HG03354 (cell line): ENCODE measurements around the gene HPCAL1.
A peak's percentile ranks its signal among the peaks of the same experiment; 100 is the strongest.

Source experiments
- ATAC-seq: cut with Tn5 transposase; IDR thresholded peaks from one replicate; pipeline ENCODE4 v1.9.1; 2021; ENCODE audit warnings: mild to moderate bottlenecking; ENCODE audit not compliant: unreplicated experiment, poor library complexity, severe bottlenecking

Gene HPCAL1

GRCh38 chr2:10300328-10300920 is 2.3 kb upstream of the HPCAL1 start:
- no peak for ATAC-seq

GRCh38 chr2:10300997-10301940 is 1.4 kb upstream of the HPCAL1 start:
- ATAC-seq, result no peak

- no peak for ATAC-seq
Measured at GRCh38 chr2:10301941-10302478, 694 bp upstream of the HPCAL1 start.

GRCh38 chr2:10303181-10303693 is 533 bp downstream of the HPCAL1 start:
- ATAC-seq, result peak; percentile 17

GRCh38 chr2:10303694-10304378 is 1.1 kb downstream of the HPCAL1 start:
- peak; percentile 34 for ATAC-seq

GRCh38 chr2:10304458-10305253 is 2.0 kb downstream of the HPCAL1 start:
- ATAC-seq, result no peak

- no peak for ATAC-seq
Measured at GRCh38 chr2:10305254-10305635, 2.5 kb downstream of the HPCAL1 start.

GRCh38 chr2:10305715-10306114 is 3.0 kb downstream of the HPCAL1 start:
- no peak for ATAC-seq

GRCh38 chr2:10306901-10307463 is 4.3 kb downstream of the HPCAL1 start:
- ATAC-seq, result no peak

GRCh38 chr2:10307561-10308156 is 5.0 kb downstream of the HPCAL1 start:
- ATAC-seq, result no peak

- no peak for ATAC-seq
Measured at GRCh38 chr2:10308866-10309265, 6.2 kb downstream of the HPCAL1 start.

- ATAC-seq, result no peak
Measured at GRCh38 chr2:10309286-10309685, 6.6 kb downstream of the HPCAL1 start.

GRCh38 chr2:10310309-10310888 is 7.7 kb downstream of the HPCAL1 start:
- ATAC-seq, result no peak

- ATAC-seq, result no peak
Measured at GRCh38 chr2:10311736-10312135, 9.0 kb downstream of the HPCAL1 start.

- no peak for ATAC-seq
Measured at GRCh38 chr2:10312437-10312957, 9.8 kb downstream of the HPCAL1 start.

GRCh38 chr2:10316336-10316735 is 13.6 kb downstream of the HPCAL1 start:
- ATAC-seq, result no peak

GRCh38 chr2:10316860-10317259 is 14.2 kb downstream of the HPCAL1 start:
- no peak for ATAC-seq

- ATAC-seq, result no peak
Measured at GRCh38 chr2:10317646-10318045, 14.9 kb downstream of the HPCAL1 start.
